Natural killer cell (primary cell): Measurements from ENCODE around the gene FBXL17. TPM values are rescaled to one million over a fixed set of nuclear protein-coding genes. Genes with fewer than 3 reads are reported as not detected.

ENCODE experiments used
- ATAC-seq, 3 donors: fragments of 150-1000 bp in 2 of 3; fragments of 200-7000 bp in 1 of 3; cut with Tn5 transposase; 1 replicate in 1 of 3; 2 replicates in 2 of 3; pipeline ENCODE4 v1.10.0; 2021; ENCODE audit warnings: mild to moderate bottlenecking in 2 of 3, moderate library complexity in 2 of 3
- DNase-seq, 2 donors: peaks; one replicate each; pipeline versions ENCODE4 v3.0.0 to v3.0.0-alpha.2; 2013 to 2021; ENCODE audit warnings: mixed read lengths in 1 of 2
- H3K27ac ChIP-seq: one replicate; pipeline ENCODE4 v1.5.1; 2013; ENCODE audit warnings: mild to moderate bottlenecking, low read length
- H3K27me3 ChIP-seq: one replicate; pipeline ENCODE4 v1.6.1; 2013; ENCODE audit warnings: low read length; ENCODE audit not compliant: control insufficient read depth, insufficient read depth
- H3K36me3 ChIP-seq: one replicate; pipeline ENCODE4 v1.6.1; 2013; ENCODE audit warnings: low read length; ENCODE audit not compliant: control insufficient read depth, insufficient read depth
- H3K4me1 ChIP-seq: one replicate; pipeline ENCODE4 v1.6.1; 2013; ENCODE audit warnings: low read length; ENCODE audit not compliant: control insufficient read depth, insufficient read depth
- H3K4me3 ChIP-seq: one replicate; pipeline ENCODE4 v1.5.1; 2013; ENCODE audit warnings: low read length
- H3K9me3 ChIP-seq: one replicate; pipeline ENCODE4 v1.6.1; 2013; ENCODE audit warnings: low read length; ENCODE audit not compliant: control insufficient read depth, insufficient read depth
- H3K27ac Mint-ChIP-seq, 2 donors: one replicate each; pipeline ENCODE4 v1.8.0; 2022; ENCODE audit warnings: mild to moderate bottlenecking in 2 of 2, mixed read lengths in 2 of 2, moderate library complexity in 1 of 2
- H3K27me3 Mint-ChIP-seq, 2 donors: one replicate each; pipeline ENCODE4 v1.8.0; 2022; ENCODE audit warnings: low read depth in 2 of 2, mixed read lengths in 2 of 2
- H3K36me3 Mint-ChIP-seq: one replicate; pipeline ENCODE4 v1.8.0; 2022; ENCODE audit warnings: mixed read lengths
- H3K4me1 Mint-ChIP-seq, 2 donors: one replicate each; pipeline ENCODE4 v1.8.0; 2022; ENCODE audit warnings: mixed read lengths in 2 of 2
- H3K4me3 Mint-ChIP-seq: one replicate; pipeline ENCODE4 v1.8.0; 2022; ENCODE audit warnings: mild to moderate bottlenecking, moderate library complexity, mixed read lengths
- H3K9me3 Mint-ChIP-seq, 2 donors: one replicate each; pipeline ENCODE4 v1.8.0; 2022; ENCODE audit warnings: mixed read lengths in 2 of 2
- WGBS: methylation state at CpG from one replicate; pipeline ENCODE4 v1.1.7; 2013; ENCODE audit warnings: missing lambda C conversion rate; ENCODE audit not compliant: insufficient coverage; 5-methylcytosine and 5-hydroxymethylcytosine counted together
- intact Hi-C: fragments of 100-400 bp; cut with micrococcal nuclease; formaldehyde crosslinking; loops from one replicate; pipeline ENCODE4 v1.14.2; 2022
- total RNA-seq, 4 donors: library from RNA; stranded (reverse); fragments of 120-200 nt in 1 of 4; gene quantifications; one replicate each; pipeline versions ENCODE4 v1.2.3 to v1.2.4, GENCODE V29; 2013 to 2022
- TF ChIP-seq, protein P1 (sequence below): fragments of 200-600 bp; IDR thresholded peaks from one replicate; pipeline ENCODE4 v1.8.0; 2022; ENCODE audit warnings: antibody characterized with exemption

FBXL17 gene
- total RNA-seq, 3 donors from 2014 or later (not counting 1 experiment from before 2014, with no cell fraction given), result 34.2 to 46.8 (median 34.9) TPM

DNA sequence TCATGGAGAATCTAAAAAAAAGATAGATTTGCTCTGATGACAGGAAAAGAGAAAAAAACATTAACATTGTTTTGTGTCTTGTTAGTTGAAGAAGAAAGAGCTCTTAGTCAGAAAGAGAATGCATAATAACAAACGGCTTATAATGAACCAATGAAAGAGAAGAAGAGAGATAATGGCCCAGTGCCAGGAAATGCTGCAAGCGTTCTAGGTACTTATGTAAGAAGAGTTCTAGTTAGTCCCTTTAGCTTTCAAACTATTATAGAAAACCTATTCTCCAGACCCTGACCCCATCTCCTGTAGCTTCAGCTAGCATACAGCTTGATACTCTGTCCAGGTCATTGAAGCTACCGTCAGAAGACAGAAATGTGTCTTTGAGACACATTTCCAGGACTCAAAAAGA, 70.2 kb downstream of the FBXL17 start:
- ATAC-seq (no peak), DNase-seq (no peak)
- 100% methylated on average over 2 of the region's 3 CpGs for WGBS
- TF ChIP-seq, protein P1, sequence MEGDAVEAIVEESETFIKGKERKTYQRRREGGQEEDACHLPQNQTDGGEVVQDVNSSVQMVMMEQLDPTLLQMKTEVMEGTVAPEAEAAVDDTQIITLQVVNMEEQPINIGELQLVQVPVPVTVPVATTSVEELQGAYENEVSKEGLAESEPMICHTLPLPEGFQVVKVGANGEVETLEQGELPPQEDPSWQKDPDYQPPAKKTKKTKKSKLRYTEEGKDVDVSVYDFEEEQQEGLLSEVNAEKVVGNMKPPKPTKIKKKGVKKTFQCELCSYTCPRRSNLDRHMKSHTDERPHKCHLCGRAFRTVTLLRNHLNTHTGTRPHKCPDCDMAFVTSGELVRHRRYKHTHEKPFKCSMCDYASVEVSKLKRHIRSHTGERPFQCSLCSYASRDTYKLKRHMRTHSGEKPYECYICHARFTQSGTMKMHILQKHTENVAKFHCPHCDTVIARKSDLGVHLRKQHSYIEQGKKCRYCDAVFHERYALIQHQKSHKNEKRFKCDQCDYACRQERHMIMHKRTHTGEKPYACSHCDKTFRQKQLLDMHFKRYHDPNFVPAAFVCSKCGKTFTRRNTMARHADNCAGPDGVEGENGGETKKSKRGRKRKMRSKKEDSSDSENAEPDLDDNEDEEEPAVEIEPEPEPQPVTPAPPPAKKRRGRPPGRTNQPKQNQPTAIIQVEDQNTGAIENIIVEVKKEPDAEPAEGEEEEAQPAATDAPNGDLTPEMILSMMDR, result no peak
- Histone ChIP-seq H3K27me3 (no peaks in the 10 kb centered on the region), H3K27ac (no peak overlapping the region), H3K36me3 (no peaks in the 10 kb centered on the region), H3K9me3 (no peaks in the 10 kb centered on the region), H3K4me1 (no peaks in the 10 kb centered on the region), H3K4me3 (no peak overlapping the region)
- H3K4me3 Mint-ChIP-seq, result no peak overlapping the region
- no peaks in the 10 kb centered on the region for H3K36me3 Mint-ChIP-seq
- no peak overlapping the region for H3K27ac Mint-ChIP-seq
- intact Hi-C loops, result no loop called here
- H3K4me1 Mint-ChIP-seq, result peaks cover 0 to 10% of the 10 kb centered on the region in 2 donors
- no peaks in the 10 kb centered on the region for H3K9me3 Mint-ChIP-seq
- no peaks in the 10 kb centered on the region for H3K27me3 Mint-ChIP-seq

DNA sequence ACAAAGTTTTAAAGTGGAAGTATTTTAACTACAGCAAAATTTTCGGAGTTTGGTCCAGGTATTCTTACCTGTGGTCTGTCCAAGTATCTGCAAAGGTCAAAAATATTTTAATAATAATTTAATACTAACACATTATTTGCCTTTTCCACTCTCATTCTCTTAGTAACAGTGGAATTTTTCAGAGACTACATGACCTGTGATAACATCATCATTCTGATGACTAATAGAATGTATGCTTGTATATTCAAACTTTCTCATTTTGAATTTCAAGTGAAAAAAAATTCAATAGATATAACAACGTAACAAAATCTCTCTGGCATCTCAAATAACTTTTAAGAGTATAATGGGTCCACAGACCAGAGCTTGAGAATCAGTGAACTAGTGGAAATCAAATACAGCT, 78.3 kb downstream of the FBXL17 start:
- no peak overlapping the region for H3K4me3 Mint-ChIP-seq

DNA sequence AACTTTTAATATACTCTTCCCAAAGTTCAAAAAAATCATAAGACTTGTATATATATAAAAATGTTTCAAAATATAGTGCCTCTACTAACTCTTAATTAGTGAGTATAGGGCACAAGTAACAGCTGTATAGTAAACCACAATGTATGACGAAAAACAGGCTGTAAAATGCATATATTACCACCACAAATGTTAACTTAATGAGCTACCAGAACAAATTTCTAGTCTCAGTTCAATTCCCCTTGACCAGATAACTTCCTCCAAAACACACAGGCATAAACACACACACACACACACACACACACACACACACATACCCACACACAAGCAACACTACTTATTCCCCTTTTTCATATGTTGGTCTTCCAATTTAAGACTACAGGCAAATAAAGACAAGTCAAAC, 78.8 kb downstream of the FBXL17 start:
- H3K4me1 Mint-ChIP-seq, result peaks cover 0 to 9% of the 10 kb centered on the region in 2 donors
- H3K4me1 ChIP-seq, result no peaks in the 10 kb centered on the region
- no peak overlapping the region for H3K27ac ChIP-seq
- no peaks in the 10 kb centered on the region for H3K36me3 Mint-ChIP-seq
- no peak overlapping the region for H3K4me3 Mint-ChIP-seq
- WGBS, result 71% methylated on average over 1 of the region's 1 CpG
- H3K4me3 ChIP-seq, result no peak overlapping the region
- DNase-seq (no peak), ATAC-seq (no peak)
- intact Hi-C loops, result no loop called here
- H3K27me3 ChIP-seq, result no peaks in the 10 kb centered on the region
- H3K36me3 ChIP-seq, result no peaks in the 10 kb centered on the region
- no peaks in the 10 kb centered on the region for H3K27me3 Mint-ChIP-seq
- TF ChIP-seq, protein P1, result no peak
- no peak overlapping the region for H3K27ac Mint-ChIP-seq
- H3K9me3 Mint-ChIP-seq, result no peaks in the 10 kb centered on the region
- no peaks in the 10 kb centered on the region for H3K9me3 ChIP-seq

More for the DNA sequence above, 78.3 kb downstream of the FBXL17 start:
- TF ChIP-seq, protein P1, result no peak
- Mint-ChIP-seq H3K27ac (no peak overlapping the region), H3K9me3 (no peaks in the 10 kb centered on the region), H3K36me3 (no peaks in the 10 kb centered on the region), H3K27me3 (no peaks in the 10 kb centered on the region), H3K4me1 (peaks cover 0 to 9% of the 10 kb centered on the region in 2 donors)
- Histone ChIP-seq H3K4me1 (no peaks in the 10 kb centered on the region), H3K27ac (no peak overlapping the region), H3K9me3 (no peaks in the 10 kb centered on the region), H3K4me3 (no peak overlapping the region), H3K36me3 (no peaks in the 10 kb centered on the region), H3K27me3 (no peaks in the 10 kb centered on the region)
- no peak for DNase-seq
- intact Hi-C loops, result no loop called here
- no peak for ATAC-seq
- no CpG with 5 or more reads among the region's 2 CpGs for WGBS

DNA sequence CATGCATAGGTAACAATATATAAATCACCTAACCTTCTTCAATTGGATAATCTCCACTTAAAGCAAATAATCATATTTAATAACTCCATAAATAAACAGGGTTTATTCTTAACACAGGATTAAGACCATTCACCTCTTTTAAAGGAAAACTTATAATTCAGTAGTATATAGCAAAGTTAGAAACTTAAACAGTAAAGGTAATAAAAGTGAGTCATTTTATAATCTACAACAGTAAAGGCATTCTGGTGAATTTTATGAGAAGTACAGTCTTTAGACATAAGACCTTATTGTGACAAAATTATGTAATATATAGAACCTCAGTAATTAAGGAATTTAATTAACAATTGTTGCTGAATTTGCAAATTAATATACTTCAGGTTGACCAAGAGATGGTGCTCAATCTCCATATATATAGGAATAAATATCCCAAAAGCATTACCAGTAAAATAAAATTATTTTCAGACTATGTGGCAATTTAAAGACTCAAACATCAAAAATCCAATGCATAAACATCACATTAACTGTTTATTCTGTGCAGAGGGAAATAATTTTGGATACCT, 84.8 kb downstream of the FBXL17 start:
- Mint-ChIP-seq H3K36me3 (no peaks in the 10 kb centered on the region), H3K4me1 (peaks cover 5% of the 10 kb centered on the region in 2 donors), H3K27ac (no peak overlapping the region)

More for the DNA sequence above, 84.8 kb downstream of the FBXL17 start:
- Mint-ChIP-seq H3K4me3 (no peak overlapping the region), H3K9me3 (no peaks in the 10 kb centered on the region), H3K27me3 (no peaks in the 10 kb centered on the region)
- Histone ChIP-seq H3K4me3 (no peak overlapping the region), H3K4me1 (no peaks in the 10 kb centered on the region), H3K27ac (no peak overlapping the region), H3K9me3 (no peaks in the 10 kb centered on the region), H3K36me3 (no peaks in the 10 kb centered on the region), H3K27me3 (no peaks in the 10 kb centered on the region)
- TF ChIP-seq, protein P1, result no peak
- ATAC-seq (no peak), DNase-seq (no peak)
- intact Hi-C loops, result no loop called here
